Lower leg skin (tissue), 4 donors: ENCODE data around the gene C11orf86. TPM values are rescaled to one million over a fixed set of nuclear protein-coding genes. Genes with fewer than 3 reads are reported as not detected.

Experiments
- DNase-seq, 2 donors: peaks; one replicate each; pipeline ENCODE4 v3.0.0-alpha.2; 2019; ENCODE audit warnings: low spot score in 2 of 2
- H3K4me3 ChIP-seq: fragments of 200-600 bp; sonication (generic); 2 replicates; pipeline ENCODE4 v1.5.1; 2017; ENCODE audit warnings: mild to moderate bottlenecking, low read depth; ENCODE audit not compliant: poor library complexity, severe bottlenecking
- POLR2A ChIP-seq, 2 donors: fragments of 450-650 bp; IDR thresholded peaks; one replicate each; pipeline ENCODE4 v1.6.1; 2016 to 2017; ENCODE audit warnings: antibody characterized with exemption in 2 of 2, mild to moderate bottlenecking in 1 of 2, moderate library complexity in 1 of 2
- WGBS, 2 donors: methylation state at CpG; one replicate each; pipeline ENCODE4 v1.1.5; 2018; 5-methylcytosine and 5-hydroxymethylcytosine counted together
- intact Hi-C: fragments of 100-400 bp; cut with DNase I; formaldehyde crosslinking; loops from one replicate; pipeline ENCODE4 v1.15.0; 2023; ENCODE audit warnings: low total_unique reads
- total RNA-seq, 4 donors: library from RNA; depleted of rRNA; stranded (reverse); fragments of >200 nt; gene quantifications; one replicate each; pipeline ENCODE4 v1.1.0, GENCODE V29; 2016
- TF ChIP-seq, protein P1 (sequence below), 3 donors: fragments of 450-650 bp; IDR thresholded peaks; one replicate each; pipeline ENCODE4 v1.5.1; 2016; ENCODE audit warnings: antibody characterized with exemption in 3 of 3, mild to moderate bottlenecking in 3 of 3, moderate library complexity in 2 of 3

The C11orf86 gene
- not detected for total RNA-seq

- no peak for DNase-seq
- WGBS, 2 donors = 83 to 85% methylated on average over 10 of the region's 10 CpGs
- TF ChIP-seq, protein P1, sequence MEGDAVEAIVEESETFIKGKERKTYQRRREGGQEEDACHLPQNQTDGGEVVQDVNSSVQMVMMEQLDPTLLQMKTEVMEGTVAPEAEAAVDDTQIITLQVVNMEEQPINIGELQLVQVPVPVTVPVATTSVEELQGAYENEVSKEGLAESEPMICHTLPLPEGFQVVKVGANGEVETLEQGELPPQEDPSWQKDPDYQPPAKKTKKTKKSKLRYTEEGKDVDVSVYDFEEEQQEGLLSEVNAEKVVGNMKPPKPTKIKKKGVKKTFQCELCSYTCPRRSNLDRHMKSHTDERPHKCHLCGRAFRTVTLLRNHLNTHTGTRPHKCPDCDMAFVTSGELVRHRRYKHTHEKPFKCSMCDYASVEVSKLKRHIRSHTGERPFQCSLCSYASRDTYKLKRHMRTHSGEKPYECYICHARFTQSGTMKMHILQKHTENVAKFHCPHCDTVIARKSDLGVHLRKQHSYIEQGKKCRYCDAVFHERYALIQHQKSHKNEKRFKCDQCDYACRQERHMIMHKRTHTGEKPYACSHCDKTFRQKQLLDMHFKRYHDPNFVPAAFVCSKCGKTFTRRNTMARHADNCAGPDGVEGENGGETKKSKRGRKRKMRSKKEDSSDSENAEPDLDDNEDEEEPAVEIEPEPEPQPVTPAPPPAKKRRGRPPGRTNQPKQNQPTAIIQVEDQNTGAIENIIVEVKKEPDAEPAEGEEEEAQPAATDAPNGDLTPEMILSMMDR (IDR thresholded peaks at IDR 0.05) = no peak
- no peak for TF ChIP-seq POLR2A (IDR thresholded peaks at IDR 0.05)
- no peak within 1 kb of the TSS for H3K4me3 ChIP-seq
- intact Hi-C loops = no loop called here
Observed at GRCh38 chr11:66974724-66975404, at the start of gene C11orf86. Gene C11orf86 (plus strand): TSS chr11:66975304. CDS start chr11:66975363, 59 bp downstream.

GRCh38 chr11:66929753-66930152 is 45.4 kb upstream of the C11orf86 start:
- no peak for TF ChIP-seq POLR2A (IDR thresholded peaks at IDR 0.05)
- TF ChIP-seq, protein P1 (IDR thresholded peaks at IDR 0.05) = no peak
- intact Hi-C loops = no loop called here
- WGBS, 2 donors = 70 to 82% methylated on average over 4 of the region's 4 CpGs
- H3K4me3 ChIP-seq = no peak overlapping the region
- no peak for DNase-seq

DNA sequence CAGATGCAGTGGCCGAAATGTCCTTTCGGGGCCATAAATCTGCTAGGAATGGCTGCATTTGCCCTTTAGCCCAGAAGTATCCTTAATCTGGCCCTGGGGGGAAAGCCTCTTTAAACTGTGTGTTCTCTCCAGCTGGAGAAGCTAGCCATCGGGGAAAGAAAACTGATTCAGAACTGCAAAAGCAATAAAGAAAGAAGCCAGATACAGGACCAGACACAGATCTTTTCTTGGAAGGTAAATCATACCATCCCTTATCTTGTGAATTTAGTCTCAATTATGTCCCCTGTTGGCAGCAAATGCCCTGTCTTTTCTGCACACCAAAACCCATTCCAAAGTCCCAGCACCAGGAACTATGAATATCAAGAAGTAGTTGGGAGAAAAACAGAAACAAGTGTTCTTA is 42.6 kb upstream of the C11orf86 start:
- intact Hi-C loops = no loop called here
- 82 to 88% methylated on average over 3 of the region's 3 CpGs for WGBS, 2 donors
- DNase-seq = no peak
- TF ChIP-seq, protein P1 (IDR thresholded peaks at IDR 0.05) = no peak
- TF ChIP-seq POLR2A (IDR thresholded peaks at IDR 0.05) = no peak
- no peak overlapping the region for H3K4me3 ChIP-seq

- 84 to 88% methylated on average over 3 of the region's 3 CpGs for WGBS, 2 donors
- DNase-seq = no peak
- intact Hi-C loops = no loop called here
Observed at GRCh38 chr11:66933531-66933930, 41.6 kb upstream of the C11orf86 start.

GRCh38 chr11:66934950-66935779 is 39.9 kb upstream of the C11orf86 start:
- H3K4me3 ChIP-seq = no peak overlapping the region
- no peak for TF ChIP-seq POLR2A (IDR thresholded peaks at IDR 0.05)
- TF ChIP-seq, protein P1 (IDR thresholded peaks at IDR 0.05) = no peak
- WGBS, 2 donors = 62 to 63% methylated on average over 9 of the region's 9 CpGs
- DNase-seq = no peak
- intact Hi-C loops = no loop called here

More at GRCh38 chr11:66933531-66933930, 41.6 kb upstream of the C11orf86 start:
- TF ChIP-seq POLR2A (IDR thresholded peaks at IDR 0.05) = no peak
- TF ChIP-seq, protein P1 (IDR thresholded peaks at IDR 0.05) = no peak
- no peak overlapping the region for H3K4me3 ChIP-seq
